ENCODE results near the gene RIBC1. TPM values are rescaled to one million over a fixed set of nuclear protein-coding genes. Genes with fewer than 3 reads are reported as not detected.

Gene RIBC1
- total and polyA plus RNA-seq, 3 experiments from 2014 or later, result 0.26 to 1.2 (median 1.2) TPM

Other genes with a start within 250 kb of the RIBC1 start
- gene KDM5C, start 197.7 kb upstream of the RIBC1 start, total RNA-seq, result 10 to 100 TPM; 85.3 to 86.4 TPM
- gene KDM5C, start 197.7 kb upstream of the RIBC1 start, polyA plus RNA-seq, result 39.1 TPM
- under 1 TPM; 0.29 to 0.96 TPM for gene IQSEC2, start 141.3 kb upstream of the RIBC1 start, total RNA-seq
- 0.35 TPM for gene IQSEC2, start 141.3 kb upstream of the RIBC1 start, polyA plus RNA-seq
- gene SMC1A, start 219 bp upstream of the RIBC1 start, total RNA-seq, result 100 to 1,000 TPM; 143 to 158 TPM
- 79.1 TPM for gene SMC1A, start 219 bp upstream of the RIBC1 start, polyA plus RNA-seq
- gene HSD17B10, start 11.5 kb downstream of the RIBC1 start, total RNA-seq, result 100 to 1,000 TPM; 150 to 155 TPM
- 151 TPM for gene HSD17B10, start 11.5 kb downstream of the RIBC1 start, polyA plus RNA-seq